ENCODE measurements around the gene SRD5A1.

The SRD5A1 gene

GRCh38 chr5:6713274-6714225 lies 80.3 kb downstream of the SRD5A1 start, which contains the start of gene TENT4A:
TSS of gene TENT4A (plus strand) at chr5:6713432. CDS start at chr5:6713984, 552 bp downstream.
- peaks cover 42% of the 10 kb centered on the region for H3K4me1 Mint-ChIP-seq
- peak; percentile 16 for ATAC-seq
- H3K27me3 Mint-ChIP-seq: no peaks in the 10 kb centered on the region

GRCh38 chr5:6714226-6715041 lies 81.2 kb downstream of the SRD5A1 start:
- no peak for ATAC-seq
- peaks cover 46% of the 10 kb centered on the region for H3K4me1 Mint-ChIP-seq
- peak overlapping the region; percentile 86 for H3K27ac Mint-ChIP-seq
- no peaks in the 10 kb centered on the region for H3K27me3 Mint-ChIP-seq
- H3K4me3 Mint-ChIP-seq: peak overlapping the region; percentile 88
- DNase-seq: peak; percentile 31
- no peaks in the 10 kb centered on the region for H3K9me3 Mint-ChIP-seq
- H3K36me3 Mint-ChIP-seq (ENCODE audit: low read depth): peaks cover 30% of the 10 kb centered on the region

More at GRCh38 chr5:6713274-6714225, 80.3 kb downstream of the SRD5A1 start, which contains the start of gene TENT4A:
- DNase-seq: peak; percentile 22
- Mint-ChIP-seq H3K36me3 (ENCODE audit: low read depth) (peaks cover 23% of the 10 kb centered on the region), H3K9me3 (no peaks in the 10 kb centered on the region), H3K27ac (peak within 1 kb of the TSS; percentile 94), H3K4me3 (peak within 1 kb of the TSS; percentile 82)

DNA sequence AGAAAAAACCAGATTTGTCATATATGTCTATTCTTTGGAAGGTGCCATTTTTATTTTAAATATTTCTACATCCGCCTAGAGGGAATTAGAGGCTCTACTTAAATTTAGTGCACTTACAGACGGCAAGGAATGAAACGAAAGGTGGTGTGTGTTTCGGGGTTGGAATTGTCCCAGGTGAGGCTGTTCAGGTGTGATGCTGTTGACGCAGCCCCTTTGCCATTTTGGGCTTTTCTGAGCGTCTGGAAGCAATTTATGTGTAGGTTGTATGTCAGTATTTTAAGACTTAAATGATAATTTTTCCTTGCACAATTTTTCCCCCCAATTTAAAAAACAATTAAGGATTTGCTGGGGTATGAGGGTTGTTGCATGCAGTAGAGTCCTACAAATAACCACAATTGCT lies 82.0 kb downstream of the SRD5A1 start:
- peak overlapping the region; percentile 88 for H3K4me3 Mint-ChIP-seq
- H3K27me3 Mint-ChIP-seq: no peaks in the 10 kb centered on the region
- H3K36me3 Mint-ChIP-seq (ENCODE audit: low read depth): peaks cover 36% of the 10 kb centered on the region
- DNase-seq: no peak
- H3K4me1 Mint-ChIP-seq: peaks cover 55% of the 10 kb centered on the region
- H3K27ac Mint-ChIP-seq: peak overlapping the region; percentile 69
- H3K9me3 Mint-ChIP-seq: no peaks in the 10 kb centered on the region
- ATAC-seq: no peak

- H3K4me1 Mint-ChIP-seq: peaks cover 61% of the 10 kb centered on the region
- DNase-seq (no peak), ATAC-seq (no peak)
- no peaks in the 10 kb centered on the region for H3K27me3 Mint-ChIP-seq
- H3K36me3 Mint-ChIP-seq (ENCODE audit: low read depth): peaks cover 37% of the 10 kb centered on the region
- peak overlapping the region; percentile 69 for H3K27ac Mint-ChIP-seq
- peak overlapping the region; percentile 88 for H3K4me3 Mint-ChIP-seq
- H3K9me3 Mint-ChIP-seq: no peaks in the 10 kb centered on the region
Measured at GRCh38 chr5:6715758-6716628, 82.8 kb downstream of the SRD5A1 start.

DNA sequence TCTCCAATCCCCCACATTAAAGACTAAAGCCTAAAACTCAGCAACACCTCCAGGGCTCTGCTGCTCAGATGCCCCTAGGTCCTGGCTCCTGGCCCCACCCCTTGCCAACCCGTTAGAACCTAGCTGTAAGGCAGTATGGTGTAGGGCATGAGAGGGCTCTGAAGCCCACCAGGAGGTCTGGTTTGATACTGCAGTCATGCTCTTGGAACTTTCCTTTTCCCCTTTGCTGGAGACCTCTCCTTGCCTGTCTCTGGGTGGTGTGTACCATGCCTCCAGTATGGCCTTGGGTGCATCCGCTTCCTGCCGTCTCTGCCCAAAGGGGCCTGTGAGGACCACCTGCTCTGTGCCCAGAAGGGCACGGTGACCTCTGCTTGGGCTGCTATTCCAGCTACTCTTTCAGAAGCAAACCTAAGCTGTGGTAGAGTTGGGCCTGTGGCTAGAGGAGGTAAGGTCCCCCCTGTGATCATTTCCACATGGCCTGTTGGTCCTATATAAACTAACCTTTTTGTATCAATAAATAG lies 83.4 kb downstream of the SRD5A1 start:
- peak overlapping the region; percentile 69 for H3K27ac Mint-ChIP-seq
- H3K36me3 Mint-ChIP-seq (ENCODE audit: low read depth): peaks cover 38% of the 10 kb centered on the region
- DNase-seq (no peak), ATAC-seq (no peak)
- H3K4me1 Mint-ChIP-seq: peaks cover 65% of the 10 kb centered on the region
- peak overlapping the region; percentile 88 for H3K4me3 Mint-ChIP-seq
- H3K27me3 Mint-ChIP-seq: no peaks in the 10 kb centered on the region
- H3K9me3 Mint-ChIP-seq: no peaks in the 10 kb centered on the region

- Mint-ChIP-seq H3K27ac (no peak overlapping the region), H3K36me3 (ENCODE audit: low read depth) (peaks cover 41% of the 10 kb centered on the region), H3K9me3 (no peaks in the 10 kb centered on the region), H3K27me3 (no peaks in the 10 kb centered on the region), H3K4me3 (peak overlapping the region; percentile 88), H3K4me1 (peaks cover 65% of the 10 kb centered on the region)
- ATAC-seq (no peak), DNase-seq (no peak)
Measured at GRCh38 chr5:6717247-6717646, 84.0 kb downstream of the SRD5A1 start.

DNA sequence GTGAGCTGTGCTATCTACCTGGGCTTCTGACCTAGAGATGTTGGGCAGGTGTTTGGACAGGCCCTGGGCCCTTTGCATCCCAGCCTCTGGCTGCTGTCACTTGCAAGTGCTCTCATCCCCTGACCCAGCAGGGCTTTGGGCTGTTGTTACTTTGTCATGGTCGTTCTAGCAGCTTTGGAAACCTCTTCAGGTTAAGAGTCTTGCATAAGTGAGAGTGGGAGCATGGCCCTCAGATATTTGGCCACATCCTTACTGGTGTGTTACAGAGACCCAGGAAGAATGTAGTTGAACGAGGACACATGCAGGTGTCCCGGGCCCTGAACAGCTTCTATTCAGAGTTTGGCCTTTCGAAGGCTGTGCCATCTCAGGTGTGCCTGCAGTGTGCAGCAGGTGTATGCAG lies 84.4 kb downstream of the SRD5A1 start:
- Mint-ChIP-seq H3K36me3 (ENCODE audit: low read depth) (peaks cover 41% of the 10 kb centered on the region), H3K27me3 (no peaks in the 10 kb centered on the region), H3K9me3 (no peaks in the 10 kb centered on the region), H3K27ac (no peak overlapping the region), H3K4me1 (peaks cover 68% of the 10 kb centered on the region), H3K4me3 (peak overlapping the region; percentile 88)
- DNase-seq (no peak), ATAC-seq (no peak)

GRCh38 chr5:6718161-6718681 lies 85.0 kb downstream of the SRD5A1 start:
- ATAC-seq: no peak

DNA sequence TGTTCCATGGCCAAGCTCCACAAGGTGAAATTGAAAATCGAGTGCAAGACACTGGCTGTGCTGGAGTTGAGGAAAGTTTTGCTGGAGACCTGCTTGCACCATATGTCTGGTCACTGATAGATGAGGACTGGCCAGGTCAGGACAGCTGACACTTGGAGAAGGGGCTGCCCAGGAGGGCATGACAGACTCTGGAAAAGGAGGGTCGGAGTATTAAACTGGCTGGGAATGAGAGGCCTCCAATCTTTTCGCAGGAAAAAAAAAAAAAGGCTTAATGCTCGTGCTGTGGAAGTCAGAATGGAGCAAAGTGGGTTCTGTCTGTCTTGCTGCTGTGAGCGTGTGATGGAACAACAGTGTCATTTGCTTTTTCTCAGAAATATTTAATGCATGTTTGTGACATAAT lies 85.5 kb downstream of the SRD5A1 start:
- H3K36me3 Mint-ChIP-seq (ENCODE audit: low read depth): peaks cover 47% of the 10 kb centered on the region
- H3K4me3 Mint-ChIP-seq: no peak overlapping the region
- H3K4me1 Mint-ChIP-seq: peaks cover 76% of the 10 kb centered on the region
- ATAC-seq (no peak), DNase-seq (no peak)
- no peaks in the 10 kb centered on the region for H3K27me3 Mint-ChIP-seq
- H3K9me3 Mint-ChIP-seq: no peaks in the 10 kb centered on the region
- H3K27ac Mint-ChIP-seq: peak overlapping the region; percentile 47

More at GRCh38 chr5:6718161-6718681, 85.0 kb downstream of the SRD5A1 start:
- H3K4me3 Mint-ChIP-seq: peak overlapping the region; percentile 36
- H3K4me1 Mint-ChIP-seq: peaks cover 71% of the 10 kb centered on the region
- H3K9me3 Mint-ChIP-seq: no peaks in the 10 kb centered on the region
- H3K27me3 Mint-ChIP-seq: no peaks in the 10 kb centered on the region
- H3K27ac Mint-ChIP-seq: no peak overlapping the region
- H3K36me3 Mint-ChIP-seq (ENCODE audit: low read depth): peaks cover 43% of the 10 kb centered on the region
- DNase-seq: no peak

DNA sequence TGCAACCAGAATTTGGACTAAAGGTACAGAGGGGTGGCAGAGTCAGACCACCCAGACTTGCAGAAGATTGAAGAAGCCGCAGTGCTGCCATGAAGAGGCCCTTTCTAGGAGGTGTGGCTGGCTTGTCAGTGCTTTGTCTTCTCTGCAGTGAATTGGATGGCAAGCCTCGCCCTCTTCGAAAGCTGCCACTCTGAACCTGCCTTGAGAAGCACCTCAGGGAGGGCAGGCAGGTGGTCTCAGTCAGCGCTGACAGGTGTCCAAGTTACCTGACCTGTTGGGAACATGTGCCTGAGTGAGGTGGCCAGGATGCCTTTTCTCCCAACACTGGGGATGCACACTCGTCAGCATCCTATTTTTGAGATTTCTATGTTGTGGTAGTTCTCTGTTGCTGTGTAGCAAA lies 86.2 kb downstream of the SRD5A1 start:
- no peak overlapping the region for H3K27ac Mint-ChIP-seq
- DNase-seq (no peak), ATAC-seq (no peak)
- H3K4me1 Mint-ChIP-seq: peaks cover 83% of the 10 kb centered on the region
- H3K4me3 Mint-ChIP-seq: no peak overlapping the region
- H3K27me3 Mint-ChIP-seq: no peaks in the 10 kb centered on the region
- no peaks in the 10 kb centered on the region for H3K9me3 Mint-ChIP-seq
- peaks cover 54% of the 10 kb centered on the region for H3K36me3 Mint-ChIP-seq (ENCODE audit: low read depth)

DNA sequence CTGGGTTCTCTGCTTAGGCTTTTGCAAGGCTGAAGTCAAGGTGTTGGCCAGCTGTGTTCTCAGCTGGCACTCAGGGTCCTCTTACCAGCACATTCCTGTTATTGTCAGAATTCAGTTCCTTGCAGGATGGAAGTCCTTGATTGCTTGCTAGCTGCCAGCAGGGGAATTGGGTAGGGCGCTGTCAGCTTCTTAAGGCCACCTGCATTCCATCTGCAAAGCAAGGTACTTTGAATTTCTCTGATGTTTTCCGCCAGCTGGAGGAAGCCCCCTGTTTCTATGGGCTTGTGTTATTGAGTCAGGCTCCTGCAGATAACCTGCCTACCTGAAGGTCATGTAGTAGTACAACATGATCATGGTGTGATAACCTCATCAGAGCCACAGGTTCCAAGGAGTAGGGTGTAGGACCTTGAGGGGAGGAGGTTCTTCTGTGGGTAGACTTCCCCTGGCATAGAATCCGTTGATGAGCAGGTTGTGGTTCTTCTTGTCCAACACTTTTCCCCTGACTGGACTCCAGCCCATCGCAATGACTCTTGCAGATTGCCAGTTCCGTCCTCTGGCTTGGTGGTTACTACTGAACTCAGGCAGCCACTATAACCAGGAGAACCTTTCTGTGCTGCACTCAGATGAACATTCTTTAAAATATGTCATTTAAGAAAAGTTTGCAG lies 86.8 kb downstream of the SRD5A1 start:
- Mint-ChIP-seq H3K4me1 (peaks cover 86% of the 10 kb centered on the region), H3K9me3 (no peaks in the 10 kb centered on the region), H3K27me3 (no peaks in the 10 kb centered on the region), H3K4me3 (no peak overlapping the region), H3K36me3 (ENCODE audit: low read depth) (peaks cover 54% of the 10 kb centered on the region), H3K27ac (no peak overlapping the region)
- DNase-seq (no peak), ATAC-seq (no peak)

DNA sequence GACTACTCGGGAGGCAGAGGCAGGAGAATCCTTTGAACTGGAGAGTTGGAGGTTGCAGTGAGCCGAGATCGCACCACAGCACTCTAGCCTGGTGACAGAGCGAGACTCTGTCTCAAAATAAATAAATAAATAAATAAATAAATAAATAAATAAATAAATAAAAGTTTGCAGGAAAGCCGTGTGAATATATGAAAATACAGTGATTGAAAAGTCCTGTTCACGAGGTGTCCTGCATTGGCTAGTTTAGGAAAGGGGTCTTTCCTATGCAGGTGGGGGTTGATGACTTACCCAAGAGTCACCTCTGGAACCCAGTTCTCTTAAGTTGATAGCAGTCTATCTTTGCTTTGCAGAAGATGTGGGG lies 87.3 kb downstream of the SRD5A1 start:
- Mint-ChIP-seq H3K27me3 (no peaks in the 10 kb centered on the region), H3K9me3 (no peaks in the 10 kb centered on the region), H3K27ac (no peak overlapping the region), H3K4me1 (peaks cover 87% of the 10 kb centered on the region), H3K36me3 (ENCODE audit: low read depth) (peaks cover 57% of the 10 kb centered on the region), H3K4me3 (no peak overlapping the region)
- no peak for DNase-seq
- no peak for ATAC-seq

GRCh38 chr5:6721442-6721841 lies 88.2 kb downstream of the SRD5A1 start:
- Mint-ChIP-seq H3K36me3 (ENCODE audit: low read depth) (peaks cover 52% of the 10 kb centered on the region), H3K4me1 (peaks cover 89% of the 10 kb centered on the region), H3K4me3 (peak overlapping the region; percentile 52)

More at GRCh38 chr5:6721442-6721841, 88.2 kb downstream of the SRD5A1 start:
- H3K9me3 Mint-ChIP-seq: no peaks in the 10 kb centered on the region
- ATAC-seq: no peak
- peak overlapping the region; percentile 83 for H3K27ac Mint-ChIP-seq
- no peak for DNase-seq
- no peaks in the 10 kb centered on the region for H3K27me3 Mint-ChIP-seq
